SK-N-MC (cell line): ENCODE results near the gene MED25.

Source experiments
- EZH2 ChIP-seq: fragments of 200-600 bp; sonication (generic); IDR thresholded peaks from one replicate; pipeline ENCODE4 v1.6.1; 2017; ENCODE audit warnings: antibody characterized with exemption
- POLR2AphosphoS5 ChIP-seq: IDR thresholded peaks from 2 replicates; pipeline ENCODE4 v1.6.1; 2012; ENCODE audit warnings: mild to moderate bottlenecking, low read depth, low read length, borderline replicate concordance

GRCh38 chr19:49771674-49772139 lies 46.4 kb upstream of the MED25 start:
- TF ChIP-seq EZH2 (no peak), POLR2AphosphoS5 (no peak)
